Stomach (tissue), 4 donors: ENCODE results near the gene LSG1.

Experiments
- CTCF ChIP-seq, 7 experiments: fragments of 450-650 bp in 4 of 7; fragments of 200-600 bp in 3 of 7; sonication (generic) in 3 of 7; IDR thresholded peaks; one replicate each; pipeline ENCODE4 v1.5.1; 2016 to 2019; ENCODE audit warnings: antibody characterized with exemption in 7 of 7, control low read depth in 2 of 7, mild to moderate bottlenecking in 1 of 7
- EP300 ChIP-seq: sonication (generic); formaldehyde crosslinking; IDR thresholded peaks from one replicate; pipeline ENCODE4 v1.6.1; 2017; ENCODE audit warnings: antibody characterized with exemption
- POLR2A ChIP-seq, 4 donors: fragments of 450-650 bp; IDR thresholded peaks; one replicate each; pipeline ENCODE4 v1.6.1; 2016; ENCODE audit warnings: antibody characterized with exemption in 4 of 4, control low read depth in 2 of 4, mild to moderate bottlenecking in 1 of 4, moderate library complexity in 1 of 4
- POLR2AphosphoS5 ChIP-seq, 3 donors: sonication (generic); formaldehyde crosslinking; IDR thresholded peaks; one replicate each; pipeline ENCODE4 v1.6.1; 2016; ENCODE audit warnings: antibody characterized with exemption in 3 of 3

GRCh38 chr3:194607592-194608389 lies 64.2 kb downstream of the LSG1 start:
- TF ChIP-seq CTCF (IDR thresholded peaks at IDR 0.05) (no peak), POLR2A (IDR thresholded peaks at IDR 0.05) (no peak), POLR2AphosphoS5 (IDR thresholded peaks at IDR 0.05) (no peak), EP300 (no peak)
